SU-DHL-6 (cell line): Measurements from ENCODE around the gene GLRA3.

Experiments
- H2AFZ ChIP-seq: fragments of 200-600 bp; sonication (generic); 2 replicates; pipeline ENCODE4 v1.6.1; 2014; ENCODE audit warnings: low read depth, mild to moderate bottlenecking, moderate library complexity, mixed read lengths, antibody characterized with exemption, low read length; ENCODE audit not compliant: severe bottlenecking
- H3F3A ChIP-seq: fragments of 200-600 bp; shearing (Covaris generic); 2 replicates; pipeline ENCODE4 v1.6.0; 2016; ENCODE audit warnings: antibody characterized with exemption, mild to moderate bottlenecking; ENCODE audit not compliant: insufficient read depth
- H3K27ac ChIP-seq: fragments of 200-600 bp; sonication (generic); 2 replicates; pipeline ENCODE4 v1.5.1; 2016; ENCODE audit warnings: low read depth, mild to moderate bottlenecking, low read length, moderate library complexity, mixed read lengths
- H3K27me3 ChIP-seq: fragments of 200-600 bp; sonication (generic), shearing (Covaris generic); 2 replicates; pipeline ENCODE4 v1.6.0; 2014; ENCODE audit warnings: mild to moderate bottlenecking, low read length
- H3K36me3 ChIP-seq: fragments of 200-600 bp; sonication (generic); 2 replicates; pipeline ENCODE4 v1.6.1; 2014; ENCODE audit warnings: mild to moderate bottlenecking, low read length, mixed read lengths
- H3K4me2 ChIP-seq: fragments of 300-600, 200-600 bp; shearing (Covaris generic), sonication (generic); 2 replicates; pipeline ENCODE4 v1.6.0; 2014; ENCODE audit warnings: low read length, low read depth, mild to moderate bottlenecking; ENCODE audit not compliant: poor library complexity, severe bottlenecking
- H3K4me3 ChIP-seq: fragments of 200-600 bp; sonication (generic); 2 replicates; pipeline ENCODE4 v1.5.1; 2014; ENCODE audit warnings: antibody characterized with exemption, low read length, mild to moderate bottlenecking, mixed read lengths; ENCODE audit not compliant: insufficient read depth, poor library complexity, severe bottlenecking
- H3K79me2 ChIP-seq: fragments of 200-600 bp; sonication (generic); 2 replicates; pipeline ENCODE4 v1.6.1; 2014; ENCODE audit warnings: mild to moderate bottlenecking, low read length, moderate library complexity; ENCODE audit not compliant: insufficient read depth
- H3K9ac ChIP-seq: fragments of 200-600 bp; sonication (generic); 2 replicates; pipeline ENCODE4 v1.7.0; 2014; ENCODE audit warnings: mild to moderate bottlenecking, low read length
- H3K9me2 ChIP-seq: fragments of 200-600 bp; sonication (generic); replicated peaks from 2 replicates; pipeline ENCODE4 v1.6.1; 2014; ENCODE audit warnings: low read length; ENCODE audit not compliant: insufficient read depth
- H3K9me3 ChIP-seq: fragments of 200-600 bp; sonication (generic); 2 replicates; pipeline ENCODE4 v1.6.1; 2014; ENCODE audit warnings: low read length, mixed read lengths; ENCODE audit not compliant: insufficient read depth
- H4K20me1 ChIP-seq: fragments of 200-600 bp; sonication (generic); 2 replicates; pipeline ENCODE4 v1.6.1; 2014; ENCODE audit warnings: low read depth, mild to moderate bottlenecking, antibody characterized with exemption, low read length, moderate library complexity, mixed read lengths
- CTCF ChIP-seq: fragments of 200-600 bp; sonication (generic); IDR thresholded peaks from one replicate; pipeline ENCODE4 v1.5.1; 2017; ENCODE audit warnings: antibody characterized with exemption, mild to moderate bottlenecking, low read length, moderate library complexity; ENCODE audit not compliant: insufficient read depth, poor library complexity, severe bottlenecking
- EZH2phosphoT487 ChIP-seq: fragments of 200-600 bp; sonication (generic), shearing (Covaris generic); conservative IDR thresholded peaks from 2 replicates; pipeline ENCODE4 v1.6.1; 2018; ENCODE audit warnings: mild to moderate bottlenecking, antibody characterized with exemption, low read length, moderate library complexity, mixed read lengths

The GLRA3 gene

GRCh38 chr4:174775366-174775765 is 53.7 kb downstream of the GLRA3 start:
- Histone ChIP-seq H3K27me3 (no peaks in the 10 kb centered on the region), H3K9ac (no peak overlapping the region), H3K4me3 (no peak overlapping the region), H3K9me2 (no peaks in the 10 kb centered on the region), H3K36me3 (no peaks in the 10 kb centered on the region), H3K9me3 (no peaks in the 10 kb centered on the region), H3K4me2 (no peak overlapping the region), H3K27ac (no peak overlapping the region), H4K20me1 (no peaks in the 10 kb centered on the region), H2AFZ (no peak overlapping the region), H3K79me2 (no peaks in the 10 kb centered on the region), H3F3A (no peaks in the 10 kb centered on the region)
- TF ChIP-seq CTCF: no peak
- TF ChIP-seq EZH2phosphoT487: no peak

- Histone ChIP-seq H3K4me3 (no peak overlapping the region), H3K27ac (peak overlapping the region; percentile 20; the same call in 1 of the 2 replicates), H3K9ac (no peak overlapping the region), H3K4me2 (peak overlapping the region; percentile 9), H3K79me2 (no peaks in the 10 kb centered on the region), H2AFZ (peak overlapping the region; percentile 53), H3K36me3 (no peaks in the 10 kb centered on the region), H4K20me1 (no peaks in the 10 kb centered on the region), H3K9me2 (no peaks in the 10 kb centered on the region), H3K9me3 (no peaks in the 10 kb centered on the region), H3F3A (no peaks in the 10 kb centered on the region; the same call in 1 of the 2 replicates), H3K27me3 (no peaks in the 10 kb centered on the region)
- TF ChIP-seq EZH2phosphoT487 (no peak), CTCF (peak; percentile 60)
These were observed 64.8 kb downstream of the GLRA3 start for GRCh38 chr4:174764105-174764729.

- TF ChIP-seq EZH2phosphoT487 (no peak), CTCF (no peak)
- no peak overlapping the region for H3K27ac ChIP-seq
- no peak overlapping the region for H3K4me3 ChIP-seq
- no peaks in the 10 kb centered on the region for H4K20me1 ChIP-seq
- no peaks in the 10 kb centered on the region for H3K36me3 ChIP-seq
- no peaks in the 10 kb centered on the region for H3K27me3 ChIP-seq
- no peaks in the 10 kb centered on the region for H3K9me2 ChIP-seq
- no peaks in the 10 kb centered on the region; the same call in 1 of the 2 replicates for H3F3A ChIP-seq
- H3K9me3 ChIP-seq: no peaks in the 10 kb centered on the region
- H3K9ac ChIP-seq: no peak overlapping the region
- H3K4me2 ChIP-seq: peak overlapping the region; percentile 9
- H3K79me2 ChIP-seq: no peaks in the 10 kb centered on the region
- peak overlapping the region; percentile 53 for H2AFZ ChIP-seq
These were observed 65.5 kb downstream of the GLRA3 start for GRCh38 chr4:174763454-174764104.
